ENCODE measurements around the gene ABI3BP. TPM values are rescaled to one million over a fixed set of nuclear protein-coding genes. Genes with fewer than 3 reads are reported as not detected.

The ABI3BP gene
- total and polyA plus RNA-seq, 10 of the 15 experiments (the other 5 are each of a cell fraction or from before 2014, with no cell fraction given) = 0.03 to 0.42 (median 0.11) TPM; not detected in 4

DNA sequence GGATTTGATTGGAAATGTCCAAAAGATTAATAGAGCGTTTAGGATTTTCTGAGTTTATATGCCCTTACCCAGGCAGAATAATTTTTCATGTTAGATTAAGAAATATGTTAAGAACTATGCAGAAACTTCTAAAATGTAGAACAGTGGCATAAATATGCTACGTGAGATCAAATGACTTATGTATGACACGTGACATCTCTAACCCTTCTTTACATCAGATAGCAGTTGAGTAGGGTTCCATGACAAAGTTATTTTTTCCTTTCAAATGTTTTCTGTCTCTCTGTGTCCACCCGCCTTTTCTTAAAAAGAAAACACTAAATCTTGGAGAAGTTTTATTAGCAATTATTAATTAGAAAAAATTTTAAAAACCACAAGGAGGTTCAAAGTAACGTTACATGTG, 292.5 kb downstream of the ABI3BP start:
- no peak for FAIRE-seq

More for the DNA sequence above, 292.5 kb downstream of the ABI3BP start:
- ChIA-PET POLR2A (no interaction called here), CTCF (no interaction called here), RAD21 (ENCODE audit: unreplicated experiment) (interaction anchor here (0.6 kb wide), 1 partner anchor 273 kb away, joined by 3 read pairs; no protein-coding TSS in a partner anchor), SMC1A (ENCODE audit: uncharacterized antibody, unreplicated experiment) (no interaction called here)
- Histone ChIP-seq H3K79me2 (ENCODE audit: control insufficient read depth, insufficient read depth, low read length) (no peaks in the 10 kb centered on the region), H3K27me3 (replicated peaks in 1 of 2; ENCODE audit: control insufficient read depth in 2 of 2, insufficient read depth in 2 of 2, low read length in 1 of 2) (no peaks in the 10 kb centered on the region), H3K9me3 (replicated peaks; ENCODE audit: control insufficient read depth, insufficient read depth, low read length) (no peaks in the 10 kb centered on the region; the same call in 2 of the 3 replicates), H3K4me3 (no peak overlapping the region), H2AFZ (ENCODE audit: control insufficient read depth, low read depth, low read length) (no peak overlapping the region), H3K9ac (ENCODE audit: control insufficient read depth, insufficient read depth, low read length) (no peak overlapping the region), H4K20me1 (ENCODE audit: control insufficient read depth, insufficient read depth) (no peaks in the 10 kb centered on the region), H3K4me1 (ENCODE audit: control insufficient read depth, insufficient read depth, low read length) (peaks cover 4% of the 10 kb centered on the region; the same call in 1 of the 2 replicates), H3K4me2 (ENCODE audit: control insufficient read depth, insufficient read depth) (no peak overlapping the region), H3K36me3 (ENCODE audit: control insufficient read depth in 2 of 2, insufficient read depth in 2 of 2, low read length in 1 of 2) (no peaks in the 10 kb centered on the region), H3K27ac (ENCODE audit: control insufficient read depth, insufficient read depth) (no peak overlapping the region)
- no peak for TF ChIP-seq ATF2 (IDR thresholded peaks at IDR 0.05; ENCODE audit: low read length)
- no peak for TF ChIP-seq ZNF207 (IDR thresholded peaks at IDR 0.05; ENCODE audit: borderline replicate concordance)
- no peak for TF ChIP-seq SRF (IDR thresholded peaks at IDR 0.05; ENCODE audit: low read depth in 2 of 2, low read length in 2 of 2)
- TF ChIP-seq GATAD2B (conservative IDR thresholded peaks at IDR 0.05; ENCODE audit: low read depth) = no peak
- TF ChIP-seq, protein P1, sequence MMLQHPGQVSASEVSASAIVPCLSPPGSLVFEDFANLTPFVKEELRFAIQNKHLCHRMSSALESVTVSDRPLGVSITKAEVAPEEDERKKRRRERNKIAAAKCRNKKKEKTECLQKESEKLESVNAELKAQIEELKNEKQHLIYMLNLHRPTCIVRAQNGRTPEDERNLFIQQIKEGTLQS (IDR thresholded peaks at IDR 0.05; ENCODE audit: borderline replicate concordance, extremely low read depth, low read depth, low read length) = no peak
- TF ChIP-seq BRCA1 (IDR thresholded peaks at IDR 0.05; ENCODE audit: low read depth, low read length) = no peak
- TF ChIP-seq, protein P2, sequence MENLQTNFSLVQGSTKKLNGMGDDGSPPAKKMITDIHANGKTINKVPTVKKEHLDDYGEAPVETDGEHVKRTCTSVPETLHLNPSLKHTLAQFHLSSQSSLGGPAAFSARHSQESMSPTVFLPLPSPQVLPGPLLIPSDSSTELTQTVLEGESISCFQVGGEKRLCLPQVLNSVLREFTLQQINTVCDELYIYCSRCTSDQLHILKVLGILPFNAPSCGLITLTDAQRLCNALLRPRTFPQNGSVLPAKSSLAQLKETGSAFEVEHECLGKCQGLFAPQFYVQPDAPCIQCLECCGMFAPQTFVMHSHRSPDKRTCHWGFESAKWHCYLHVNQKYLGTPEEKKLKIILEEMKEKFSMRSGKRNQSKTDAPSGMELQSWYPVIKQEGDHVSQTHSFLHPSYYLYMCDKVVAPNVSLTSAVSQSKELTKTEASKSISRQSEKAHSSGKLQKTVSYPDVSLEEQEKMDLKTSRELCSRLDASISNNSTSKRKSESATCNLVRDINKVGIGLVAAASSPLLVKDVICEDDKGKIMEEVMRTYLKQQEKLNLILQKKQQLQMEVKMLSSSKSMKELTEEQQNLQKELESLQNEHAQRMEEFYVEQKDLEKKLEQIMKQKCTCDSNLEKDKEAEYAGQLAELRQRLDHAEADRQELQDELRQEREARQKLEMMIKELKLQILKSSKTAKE (IDR thresholded peaks at IDR 0.05; ENCODE audit: low read depth, poor library complexity, severe bottlenecking) = no peak
- no peak for TF ChIP-seq ATF7 (IDR thresholded peaks at IDR 0.05; ENCODE audit: low read depth)
- TF ChIP-seq BACH1 (IDR thresholded peaks at IDR 0.05; ENCODE audit: borderline replicate concordance) = no peak
- no peak for TF ChIP-seq NFXL1 (IDR thresholded peaks at IDR 0.05; ENCODE audit: borderline replicate concordance)
- no peak for TF ChIP-seq ASH2L (IDR thresholded peaks at IDR 0.05; ENCODE audit: borderline replicate concordance, low read depth)
- no peak for TF ChIP-seq ZNF24 (IDR thresholded peaks at IDR 0.05)
- no TSS peak for BruUV-seq (replicated peaks)
- in situ Hi-C loops (cut with MboI) (no loop called here), intact Hi-C loops (cut with micrococcal nuclease; ENCODE audit: unreplicated experiment) (no loop called here)
- no peak for ATAC-seq
- no peak for DNase-seq (ENCODE audit: low read depth, low spot score)
- 75% methylated on average over 5 of the region's 5 CpGs for WGBS (ENCODE audit: insufficient coverage, insufficient replicate concordance, low lambda C conversion rate, missing lambda C conversion rate)

Small RNA genes within 50 kb of the gene (small RNA-seq; reads per million reads assigned to genes)
- gene RNU6-865P = not detected
